ENCODE measurements around the gene BPNT1.
"Not testable (repeated sequence)": the region's sequence is repeated elsewhere in the genome, so short reads cannot be mapped to it uniquely, and the experiment has no call there.

The BPNT1 gene

GRCh38 chr1:220056374-220056773 is 33.2 kb downstream of the BPNT1 start:
- TF ChIP-seq FOXP2 (optimal IDR thresholded peaks at IDR 0.05; ENCODE audit: control extremely low read depth, extremely low read length, insufficient read depth) (no peak), POLR2AphosphoS5 (IDR thresholded peaks at IDR 0.05; ENCODE audit: borderline replicate concordance, low read depth, low read length) (no peak), EZH2 (IDR thresholded peaks at IDR 0.05) (no peak)
- H3K36me3 ChIP-seq (ENCODE audit: insufficient read depth, low read length) = no peaks in the 10 kb centered on the region; the same call in 1 of the 2 replicates
- H3K27ac ChIP-seq = no peak overlapping the region
- H3K4me3 ChIP-seq = no peak overlapping the region
- no peak overlapping the region for H3K9ac ChIP-seq (ENCODE audit: insufficient read length)
- DNase-seq (ENCODE audit: low read depth, low spot score) = no peak
- H3K9me3 ChIP-seq (ENCODE audit: low read depth, low read length) = no peaks in the 10 kb centered on the region

- H3K9ac ChIP-seq (ENCODE audit: insufficient read length) = peak within 1 kb of the TSS; percentile 87
- peak; percentile 88 for TF ChIP-seq POLR2AphosphoS5 (IDR thresholded peaks at IDR 0.05; ENCODE audit: borderline replicate concordance, low read depth, low read length)
- peak; percentile 80 for TF ChIP-seq FOXP2 (optimal IDR thresholded peaks at IDR 0.05; ENCODE audit: control extremely low read depth, extremely low read length, insufficient read depth)
- no peak for TF ChIP-seq EZH2 (IDR thresholded peaks at IDR 0.05)
- peak within 1 kb of the TSS; percentile 93 for H3K4me3 ChIP-seq
- DNase-seq (ENCODE audit: low read depth, low spot score) = peak; percentile 88
- no peaks in the 10 kb centered on the region; the same call in 1 of the 2 replicates for H3K36me3 ChIP-seq (ENCODE audit: insufficient read depth, low read length)
- no peaks in the 10 kb centered on the region for H3K9me3 ChIP-seq (ENCODE audit: low read depth, low read length)
- H3K27ac ChIP-seq = peak within 1 kb of the TSS; percentile 74
These were observed 43.3 kb downstream of the BPNT1 start, which contains the start of gene EPRS1 for GRCh38 chr1:220046052-220046930. Gene EPRS1 (minus strand): TSS chr1:220046505. CDS start chr1:220046388, 117 bp downstream.

- H3K9me3 ChIP-seq (ENCODE audit: low read depth, low read length) = no peaks in the 10 kb centered on the region
- H3K9ac ChIP-seq (ENCODE audit: insufficient read length) = peak overlapping the region; percentile 83
- no peak for DNase-seq (ENCODE audit: low read depth, low spot score)
- peak overlapping the region; percentile 93 for H3K4me3 ChIP-seq
- TF ChIP-seq FOXP2 (optimal IDR thresholded peaks at IDR 0.05; ENCODE audit: control extremely low read depth, extremely low read length, insufficient read depth) (no peak), POLR2AphosphoS5 (IDR thresholded peaks at IDR 0.05; ENCODE audit: borderline replicate concordance, low read depth, low read length) (no peak), EZH2 (IDR thresholded peaks at IDR 0.05) (no peak)
- H3K36me3 ChIP-seq (ENCODE audit: insufficient read depth, low read length) = no peaks in the 10 kb centered on the region; the same call in 1 of the 2 replicates
- peak overlapping the region; percentile 71 for H3K27ac ChIP-seq
These were observed 44.1 kb downstream of the BPNT1 start for GRCh38 chr1:220045356-220046051.

- DNase-seq (ENCODE audit: low read depth, low spot score) = no peak
- peak overlapping the region; percentile 83 for H3K9ac ChIP-seq (ENCODE audit: insufficient read length)
These were observed 44.8 kb downstream of the BPNT1 start for GRCh38 chr1:220044678-220045355.

GRCh38 chr1:220043646-220044045 is 45.9 kb downstream of the BPNT1 start:
- H3K4me3 ChIP-seq = no peak overlapping the region
- DNase-seq (ENCODE audit: low read depth, low spot score) = no peak
- no peak overlapping the region for H3K27ac ChIP-seq
- H3K9ac ChIP-seq (ENCODE audit: insufficient read length) = no peak overlapping the region
- peaks cover 18% of the 10 kb centered on the region for H3K36me3 ChIP-seq (ENCODE audit: insufficient read depth, low read length)
- no peak for TF ChIP-seq EZH2 (IDR thresholded peaks at IDR 0.05)
- TF ChIP-seq POLR2AphosphoS5 (IDR thresholded peaks at IDR 0.05; ENCODE audit: borderline replicate concordance, low read depth, low read length) = no peak
- no peak for TF ChIP-seq FOXP2 (optimal IDR thresholded peaks at IDR 0.05; ENCODE audit: control extremely low read depth, extremely low read length, insufficient read depth)
- H3K9me3 ChIP-seq (ENCODE audit: low read depth, low read length) = no peaks in the 10 kb centered on the region

More at GRCh38 chr1:220044678-220045355, 44.8 kb downstream of the BPNT1 start:
- no peak overlapping the region for H3K27ac ChIP-seq
- TF ChIP-seq EZH2 (IDR thresholded peaks at IDR 0.05) (no peak), POLR2AphosphoS5 (IDR thresholded peaks at IDR 0.05; ENCODE audit: borderline replicate concordance, low read depth, low read length) (no peak), FOXP2 (optimal IDR thresholded peaks at IDR 0.05; ENCODE audit: control extremely low read depth, extremely low read length, insufficient read depth) (no peak)
- H3K9me3 ChIP-seq (ENCODE audit: low read depth, low read length) = no peaks in the 10 kb centered on the region
- H3K4me3 ChIP-seq = peak overlapping the region; percentile 93
- peaks cover 6% of the 10 kb centered on the region; the same call in 1 of the 2 replicates for H3K36me3 ChIP-seq (ENCODE audit: insufficient read depth, low read length)

GRCh38 chr1:220040028-220040596 is 49.5 kb downstream of the BPNT1 start:
- Histone ChIP-seq H3K27ac (peak overlapping the region; percentile 70; the same call in 1 of the 2 replicates), H3K36me3 (ENCODE audit: insufficient read depth, low read length) (peaks cover 32% of the 10 kb centered on the region), H3K4me3 (no peak overlapping the region), H3K9me3 (ENCODE audit: low read depth, low read length) (no peaks in the 10 kb centered on the region), H3K9ac (ENCODE audit: insufficient read length) (no peak overlapping the region)
- DNase-seq (ENCODE audit: low read depth, low spot score) = no peak
- TF ChIP-seq POLR2AphosphoS5 (IDR thresholded peaks at IDR 0.05; ENCODE audit: borderline replicate concordance, low read depth, low read length) (no peak), EZH2 (IDR thresholded peaks at IDR 0.05) (no peak), FOXP2 (optimal IDR thresholded peaks at IDR 0.05; ENCODE audit: control extremely low read depth, extremely low read length, insufficient read depth) (no peak)

- Histone ChIP-seq H3K9ac (ENCODE audit: insufficient read length) (no peak overlapping the region), H3K27ac (no peak overlapping the region), H3K36me3 (ENCODE audit: insufficient read depth, low read length) (peaks cover 45% of the 10 kb centered on the region), H3K9me3 (ENCODE audit: low read depth, low read length) (no peaks in the 10 kb centered on the region), H3K4me3 (no peak overlapping the region)
- no peak for DNase-seq (ENCODE audit: low read depth, low spot score)
- no peak for TF ChIP-seq POLR2AphosphoS5 (IDR thresholded peaks at IDR 0.05; ENCODE audit: borderline replicate concordance, low read depth, low read length)
- TF ChIP-seq EZH2 (IDR thresholded peaks at IDR 0.05) = no peak
These were observed 50.9 kb downstream of the BPNT1 start for GRCh38 chr1:220038640-220039039.

- H3K9ac ChIP-seq (ENCODE audit: insufficient read length); DNase-seq (ENCODE audit: low read depth, low spot score); H3K4me3 ChIP-seq; H3K9me3 ChIP-seq (ENCODE audit: low read depth, low read length); H3K27ac ChIP-seq: not testable (repeated sequence)
- H3K36me3 ChIP-seq (ENCODE audit: insufficient read depth, low read length) = peaks cover 54% of the 10 kb centered on the region
These were observed 51.8 kb downstream of the BPNT1 start for GRCh38 chr1:220037810-220038209.
